Measurements from ENCODE around the gene ARHGEF10L. TPM values are rescaled to one million over a fixed set of nuclear protein-coding genes. Genes with fewer than 3 reads are reported as not detected.

Gene ARHGEF10L
- total RNA-seq, 1 experiment from 2014 or later: 21.6 TPM

GRCh38 chr1:17710889-17711576 lies 171.5 kb downstream of the ARHGEF10L start:
- H2AFZ ChIP-seq: no peak overlapping the region
- no peak for DNase-seq
- no peak overlapping the region for H3K4me2 ChIP-seq
- intact Hi-C loops (cut with micrococcal nuclease; ENCODE audit: unreplicated experiment): no loop called here
- POLR2A ChIA-PET (ENCODE audit: unreplicated experiment): no interaction called here
- no TSS peak for BruUV-seq (replicated peaks)
- no peaks in the 10 kb centered on the region for H3K4me1 ChIP-seq (replicated peaks; ENCODE audit: insufficient read depth)
- no peaks in the 10 kb centered on the region for H3K79me2 ChIP-seq (ENCODE audit: low read depth)
- no peaks in the 10 kb centered on the region for H3F3A ChIP-seq (ENCODE audit: insufficient read depth, low read depth)
- no peak overlapping the region for H3K4me3 ChIP-seq
- no peaks in the 10 kb centered on the region for H4K20me1 ChIP-seq (ENCODE audit: insufficient read depth)
- H3K9me2 ChIP-seq (ENCODE audit: insufficient read depth): no peaks in the 10 kb centered on the region
- CTCF ChIA-PET: no interaction called here
- TF ChIP-seq EZH2 (IDR thresholded peaks at IDR 0.05; ENCODE audit: low read depth) (no peak), CTCF (conservative IDR thresholded peaks at IDR 0.05) (no peak)
- H3K9me3 ChIP-seq (ENCODE audit: insufficient read depth, low read depth): no peaks in the 10 kb centered on the region
- H3K36me3 ChIP-seq (ENCODE audit: low read depth): no peaks in the 10 kb centered on the region
- H3K27me3 ChIP-seq (ENCODE audit: insufficient read depth, low read depth): peaks cover 6% of the 10 kb centered on the region; the same call in 1 of the 2 replicates
- no peak overlapping the region for H3K27ac ChIP-seq

DNA sequence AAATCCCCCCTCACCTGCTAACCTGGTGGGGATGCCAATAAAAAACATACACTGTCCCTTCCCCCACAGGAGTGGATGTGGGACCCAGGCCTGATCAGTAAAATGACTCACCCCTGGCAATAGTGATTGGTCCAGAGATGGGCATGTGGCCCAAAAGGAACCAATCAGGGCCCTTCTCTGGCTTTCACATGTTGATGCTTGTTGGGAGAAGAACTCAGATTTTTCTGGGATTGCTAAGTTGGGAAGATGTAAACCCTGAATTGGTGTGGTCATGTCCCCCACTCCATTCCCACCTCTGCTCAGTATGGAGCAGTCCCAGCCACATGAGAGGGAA lies 172.0 kb downstream of the ARHGEF10L start:
- CTCF ChIA-PET: no interaction called here
- H3K27ac ChIP-seq: no peak overlapping the region
- no peaks in the 10 kb centered on the region for H3K9me3 ChIP-seq (ENCODE audit: insufficient read depth, low read depth)
- no peak for TF ChIP-seq EZH2 (IDR thresholded peaks at IDR 0.05; ENCODE audit: low read depth)
- no peak overlapping the region for H3K4me2 ChIP-seq
- no TSS peak for BruUV-seq (replicated peaks)
- POLR2A ChIA-PET (ENCODE audit: unreplicated experiment): no interaction called here
- DNase-seq: no peak
- peaks cover 6% of the 10 kb centered on the region; the same call in 1 of the 2 replicates for H3K27me3 ChIP-seq (ENCODE audit: insufficient read depth, low read depth)
- H3K4me1 ChIP-seq (replicated peaks; ENCODE audit: insufficient read depth): no peaks in the 10 kb centered on the region
- intact Hi-C loops (cut with micrococcal nuclease; ENCODE audit: unreplicated experiment): no loop called here
- no peak overlapping the region for H3K4me3 ChIP-seq
- H2AFZ ChIP-seq: no peak overlapping the region
- no peaks in the 10 kb centered on the region for H3F3A ChIP-seq (ENCODE audit: insufficient read depth, low read depth)
- H3K36me3 ChIP-seq (ENCODE audit: low read depth): no peaks in the 10 kb centered on the region
- no peaks in the 10 kb centered on the region for H3K79me2 ChIP-seq (ENCODE audit: low read depth)
- no peaks in the 10 kb centered on the region for H4K20me1 ChIP-seq (ENCODE audit: insufficient read depth)
- H3K9me2 ChIP-seq (ENCODE audit: insufficient read depth): no peaks in the 10 kb centered on the region

DNA sequence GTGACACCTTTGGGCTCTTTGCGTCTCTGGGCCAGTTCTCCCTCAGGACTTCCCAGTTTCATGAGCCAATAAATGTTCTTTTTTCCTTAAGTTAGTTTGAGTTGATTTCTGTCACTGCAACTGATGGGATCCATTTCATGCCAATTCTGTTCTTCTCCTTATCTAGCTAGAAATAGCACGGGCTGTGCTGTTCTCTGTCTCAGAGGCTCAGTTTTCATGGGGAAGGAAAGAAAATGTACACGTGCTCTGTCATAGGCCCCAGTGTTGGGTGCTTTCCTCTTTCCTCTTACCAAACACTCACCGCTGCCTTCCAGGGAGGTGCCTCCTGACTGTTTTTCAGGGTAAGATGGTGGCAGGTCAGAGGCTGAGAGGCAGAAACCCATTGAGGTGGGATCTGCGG lies 172.4 kb downstream of the ARHGEF10L start:
- no peak overlapping the region for H3K4me3 ChIP-seq
- ChIA-PET POLR2A (ENCODE audit: unreplicated experiment) (no interaction called here), CTCF (no interaction called here)
- H4K20me1 ChIP-seq (ENCODE audit: insufficient read depth): no peaks in the 10 kb centered on the region
- no peak for DNase-seq
- H3K9me2 ChIP-seq (ENCODE audit: insufficient read depth): no peaks in the 10 kb centered on the region
- no peak for TF ChIP-seq EZH2 (IDR thresholded peaks at IDR 0.05; ENCODE audit: low read depth)
- TF ChIP-seq CTCF (conservative IDR thresholded peaks at IDR 0.05): no peak
- no peak overlapping the region for H3K4me2 ChIP-seq
- H3K79me2 ChIP-seq (ENCODE audit: low read depth): no peaks in the 10 kb centered on the region
- H3K27ac ChIP-seq: no peak overlapping the region
- no peaks in the 10 kb centered on the region for H3K36me3 ChIP-seq (ENCODE audit: low read depth)
- H3K27me3 ChIP-seq (ENCODE audit: insufficient read depth, low read depth): peaks cover 4% of the 10 kb centered on the region; the same call in 1 of the 2 replicates
- no TSS peak for BruUV-seq (replicated peaks)
- H3K4me1 ChIP-seq (replicated peaks; ENCODE audit: insufficient read depth): no peaks in the 10 kb centered on the region
- intact Hi-C loops (cut with micrococcal nuclease; ENCODE audit: unreplicated experiment): no loop called here
- H3K9me3 ChIP-seq (ENCODE audit: insufficient read depth, low read depth): no peaks in the 10 kb centered on the region
- H3F3A ChIP-seq (ENCODE audit: insufficient read depth, low read depth): no peaks in the 10 kb centered on the region
- no peak overlapping the region for H2AFZ ChIP-seq

DNA sequence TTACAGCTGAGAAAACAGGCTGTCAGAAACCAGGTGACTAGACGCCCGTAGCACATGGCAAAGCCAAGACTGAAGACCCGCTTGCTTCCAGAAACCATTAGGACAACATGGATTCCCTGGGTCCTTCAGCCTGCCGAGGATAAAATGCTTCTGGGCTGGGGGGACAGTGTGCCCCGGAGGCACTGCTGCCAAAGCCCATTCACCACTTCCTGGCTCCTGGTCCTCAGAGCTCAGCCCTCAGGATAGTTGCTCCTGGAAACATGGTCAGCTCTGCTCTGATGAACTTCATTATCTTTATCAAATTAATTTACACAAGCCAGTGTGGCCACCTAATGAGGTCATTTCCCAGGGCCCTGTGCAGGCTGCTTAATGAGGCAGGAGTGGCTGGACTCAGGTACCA lies 174.5 kb downstream of the ARHGEF10L start:
- H3K27me3 ChIP-seq (ENCODE audit: insufficient read depth, low read depth): no peaks in the 10 kb centered on the region
- H3K4me3 ChIP-seq: no peak overlapping the region
- no peak for DNase-seq
- no peaks in the 10 kb centered on the region for H3K4me1 ChIP-seq (replicated peaks; ENCODE audit: insufficient read depth)
- no peaks in the 10 kb centered on the region for H3F3A ChIP-seq (ENCODE audit: insufficient read depth, low read depth)
- no peaks in the 10 kb centered on the region for H4K20me1 ChIP-seq (ENCODE audit: insufficient read depth)
- H3K36me3 ChIP-seq (ENCODE audit: low read depth): no peaks in the 10 kb centered on the region
- CTCF ChIA-PET: no interaction called here
- no peak overlapping the region for H2AFZ ChIP-seq
- no peak overlapping the region for H3K4me2 ChIP-seq
- no peak overlapping the region for H3K27ac ChIP-seq
- H3K79me2 ChIP-seq (ENCODE audit: low read depth): no peaks in the 10 kb centered on the region
- no peaks in the 10 kb centered on the region for H3K9me3 ChIP-seq (ENCODE audit: insufficient read depth, low read depth)
- no peaks in the 10 kb centered on the region for H3K9me2 ChIP-seq (ENCODE audit: insufficient read depth)
- POLR2A ChIA-PET (ENCODE audit: unreplicated experiment): no interaction called here
- no TSS peak for BruUV-seq (replicated peaks)
- intact Hi-C loops (cut with micrococcal nuclease; ENCODE audit: unreplicated experiment): no loop called here
- TF ChIP-seq CTCF (conservative IDR thresholded peaks at IDR 0.05) (no peak), EZH2 (IDR thresholded peaks at IDR 0.05; ENCODE audit: low read depth) (no peak)
